IMR-90 (cell line): ENCODE results near the gene OSER1. TPM values are rescaled to one million over a fixed set of nuclear protein-coding genes. Genes with fewer than 3 reads are reported as not detected.

Experiments
- CEBPB ChIP-seq: IDR thresholded peaks from 2 replicates; pipeline ENCODE4 v1.6.1; 2012; ENCODE audit warnings: low read depth, low read length, improper control_type of control experiment
- FOS ChIP-seq: fragments of 150-350 bp; IDR thresholded peaks from 2 replicates; pipeline ENCODE4 v1.6.1; 2016; ENCODE audit warnings: low read depth, low read length
- MAFK ChIP-seq: IDR thresholded peaks from 2 replicates; pipeline ENCODE4 v1.6.1; 2012; ENCODE audit warnings: low read depth, low read length, improper control_type of control experiment
- MAZ ChIP-seq: IDR thresholded peaks from 2 replicates; pipeline ENCODE4 v1.6.1; 2012; ENCODE audit warnings: low read depth, mild to moderate bottlenecking, low read length, improper control_type of control experiment, moderate library complexity, borderline replicate concordance
- POLR2A ChIP-seq: IDR thresholded peaks from 2 replicates; pipeline ENCODE4 v1.6.1; 2012; ENCODE audit warnings: mild to moderate bottlenecking, low read depth, low read length
- SMC3 ChIP-seq: fragments of 150-350 bp; IDR thresholded peaks from 2 replicates; pipeline ENCODE4 v1.6.1; 2016; ENCODE audit warnings: low read depth, mild to moderate bottlenecking, antibody characterized with exemption, low read length, moderate library complexity
- polyA plus RNA-seq, 3 experiments: library from polyadenylated mRNA; depleted of rRNA; stranded (reverse); fragments of >200 nt; gene quantifications; 2 replicates each; pipeline ENCODE4 v1.2.3, GENCODE V29; 2012; ENCODE audit warnings: low replicate concordance in 1 of 3
- total RNA-seq: library from RNA; depleted of rRNA; stranded (reverse); fragments of >200 nt; gene quantifications from 2 replicates; pipeline ENCODE4 v1.2.3, GENCODE V29; 2012

OSER1 gene
- total and polyA plus RNA-seq, 2 of the 4 experiments (the other 2 are of a cell fraction), result 32.6 to 70.6 TPM

- TF ChIP-seq SMC3 (no peak), CEBPB (peak; percentile 75), FOS (no peak), MAZ (peak; percentile 98), MAFK (0 out of 2 replicates have a peak, but pooled peaks have one; percentile 12), POLR2A (peak; percentile 92)
Measured at GRCh38 chr20:44210406-44211176, at the start of gene OSER1 (continued).
